Measurements from ENCODE around the gene OFD1. TPM values are rescaled to one million over a fixed set of nuclear protein-coding genes. Genes with fewer than 3 reads are reported as not detected.
"Not testable (repeated sequence)": the region's sequence is repeated elsewhere in the genome, so short reads cannot be mapped to it uniquely, and the experiment has no call there.

Gene OFD1
- total RNA-seq, 1 donor from 2014 or later = 46.6 TPM

DNA sequence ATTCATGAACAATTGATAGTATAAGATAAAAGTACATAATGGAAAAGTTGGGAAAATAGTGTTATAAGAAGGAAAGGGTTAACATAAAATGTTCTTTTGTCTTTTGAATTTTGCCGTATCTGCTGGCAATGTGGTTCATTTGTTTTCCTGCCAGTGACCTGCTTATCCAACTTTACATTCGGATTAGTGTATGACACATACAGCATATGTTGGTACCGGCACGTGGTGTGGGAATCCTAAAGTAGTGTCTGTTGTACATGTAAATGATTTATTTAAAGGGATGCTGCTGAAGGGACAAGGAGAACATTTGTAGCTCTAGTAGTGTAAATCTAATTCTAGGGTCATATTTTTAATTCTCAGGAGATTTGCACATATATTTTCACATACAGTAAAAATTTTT, 34.2 kb upstream of the OFD1 start:
- ATAC-seq = no peak
- DNase-seq (ENCODE audit: low spot score) = no peak
- intact Hi-C loops (cut with DNase I) = no loop called here

DNA sequence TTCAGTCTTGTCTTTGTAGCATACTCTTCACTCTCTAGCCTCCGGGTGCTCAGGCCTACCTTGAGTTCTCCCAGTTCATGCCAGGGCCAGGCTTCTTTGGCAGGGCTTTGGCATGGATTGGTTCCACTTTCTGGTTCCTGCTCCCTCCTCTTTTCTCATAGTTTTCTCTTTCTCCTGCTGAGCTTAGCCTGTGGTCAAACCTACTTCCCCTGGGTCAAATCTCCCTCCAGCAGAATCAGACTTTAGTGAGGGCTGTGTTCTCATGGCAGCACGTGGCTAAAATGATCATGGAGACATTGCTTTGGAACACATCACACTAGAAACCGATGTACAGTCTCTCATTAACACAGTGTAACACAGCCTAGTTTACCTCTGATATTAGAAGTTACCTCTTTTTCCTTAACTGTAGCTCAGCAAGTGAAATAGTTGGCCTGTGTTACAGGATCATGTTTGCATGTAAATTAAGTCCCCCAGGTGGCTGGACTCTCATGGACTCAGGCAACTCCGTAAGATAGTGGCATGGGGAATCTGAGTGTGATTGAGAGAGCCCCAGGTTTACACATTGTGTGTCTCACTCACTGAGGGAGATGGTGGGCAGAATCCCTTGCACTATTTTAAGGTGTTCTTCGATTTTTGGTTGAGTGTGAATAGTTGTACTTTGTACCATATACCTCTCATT, 32.3 kb upstream of the OFD1 start:
- intact Hi-C loops (cut with DNase I) = no loop called here
- no peak for ATAC-seq
- DNase-seq (ENCODE audit: low spot score) = no peak

DNA sequence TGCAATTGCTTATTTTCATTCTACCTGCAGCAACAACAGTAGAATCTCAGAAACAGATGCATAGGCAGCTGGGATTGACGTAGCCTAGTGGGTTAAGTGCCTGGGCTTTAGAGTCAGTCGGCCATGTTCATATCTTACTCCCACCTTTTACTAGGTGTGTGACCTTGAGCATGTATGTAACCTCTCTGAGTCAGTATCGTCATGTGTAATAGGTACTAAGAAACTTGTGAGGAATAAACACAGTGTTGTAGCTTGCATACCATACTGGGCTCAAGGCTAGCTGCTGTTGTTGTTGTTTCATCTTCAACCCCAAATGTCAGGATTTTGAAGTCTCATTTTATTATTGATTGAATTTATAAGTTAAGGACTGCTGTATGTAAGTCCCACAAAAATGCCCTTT, 31.4 kb upstream of the OFD1 start:
- DNase-seq (ENCODE audit: low spot score) (no peak), ATAC-seq (no peak)
- intact Hi-C loops (cut with DNase I) = no loop called here

DNA sequence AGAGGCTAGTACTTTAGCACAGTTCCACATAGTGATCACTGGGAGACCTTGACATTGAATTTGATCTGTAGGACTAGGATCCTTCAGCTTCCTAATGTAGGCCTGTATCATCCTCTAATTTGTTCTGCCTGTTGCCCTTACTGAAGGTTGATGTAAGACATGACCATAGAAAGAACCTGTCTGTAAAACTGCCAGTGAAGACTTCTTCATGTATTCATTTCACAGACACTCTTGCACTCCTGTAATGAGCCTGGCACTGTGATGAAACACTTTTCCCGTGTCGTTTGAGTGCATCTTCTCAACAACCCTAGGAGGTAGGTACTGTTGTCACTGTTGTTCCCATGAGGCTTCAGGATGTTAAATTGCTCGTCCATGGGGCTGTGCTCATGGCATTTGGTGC, 31.0 kb upstream of the OFD1 start:
- intact Hi-C loops (cut with DNase I) = no loop called here
- ATAC-seq (no peak), DNase-seq (ENCODE audit: low spot score) (no peak)

DNA sequence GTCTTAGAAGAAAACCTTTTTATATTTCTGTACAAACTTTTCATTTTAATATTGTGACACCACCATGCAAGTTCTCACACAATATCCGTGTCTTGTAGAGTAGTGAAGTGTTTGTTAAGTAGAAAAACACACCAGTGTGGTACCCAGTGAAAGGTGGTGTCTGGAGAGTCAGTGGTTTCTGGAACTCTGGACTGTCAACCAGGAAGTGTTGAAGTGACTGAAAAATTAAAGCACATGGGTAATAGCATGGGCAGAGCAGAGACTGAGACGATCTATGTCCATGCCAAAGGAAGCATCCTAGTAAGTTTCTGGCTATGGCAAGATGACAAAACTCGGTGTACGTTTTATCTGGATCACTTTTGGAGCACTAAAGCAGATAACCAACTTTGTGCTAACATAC, 23.4 kb upstream of the OFD1 start:
- no peak for ATAC-seq
- intact Hi-C loops (cut with DNase I) = no loop called here
- DNase-seq (ENCODE audit: low spot score) = no peak

DNA sequence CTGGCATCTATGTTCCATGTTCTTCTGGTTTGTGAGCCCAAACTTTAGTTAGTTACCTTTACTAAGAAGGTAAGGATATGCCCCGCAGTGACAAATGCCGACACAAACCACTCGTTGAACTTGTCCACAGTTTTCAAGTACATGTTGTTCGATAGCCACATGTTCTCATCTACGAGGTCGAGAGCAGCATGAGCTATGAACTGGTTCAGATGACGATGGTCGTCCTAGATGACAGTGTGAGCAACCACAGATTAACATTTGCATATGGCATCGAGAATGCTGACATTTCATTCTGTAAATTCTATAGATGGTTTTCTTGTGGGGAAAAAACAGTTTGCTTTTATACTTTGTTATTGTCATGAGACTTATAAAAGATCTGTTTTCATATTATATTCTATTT, 18.1 kb upstream of the OFD1 start:
- ATAC-seq (no peak), DNase-seq (ENCODE audit: low spot score) (no peak)
- intact Hi-C loops (cut with DNase I) = no loop called here

DNA sequence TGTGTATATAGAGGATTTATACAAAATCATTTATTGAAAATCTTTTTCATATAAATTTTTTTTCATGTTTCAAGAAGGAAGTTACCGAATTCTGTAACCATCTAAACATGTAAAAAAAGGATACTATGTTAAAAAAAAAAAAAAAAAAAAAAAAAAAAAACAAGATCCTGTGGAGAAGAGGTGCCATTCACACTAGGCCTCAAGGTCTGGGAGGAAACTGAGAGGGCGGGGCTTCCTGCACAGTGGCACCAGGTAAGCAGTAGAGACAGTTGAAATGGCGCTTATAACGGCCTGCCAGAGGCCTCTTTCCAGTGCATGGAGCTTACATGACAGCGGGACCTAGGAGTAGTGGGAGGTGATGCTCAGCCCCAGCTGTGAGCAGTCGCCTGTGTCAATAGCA, 17.6 kb upstream of the OFD1 start:
- intact Hi-C loops (cut with DNase I) = no loop called here
- DNase-seq (ENCODE audit: low spot score) = no peak
- no peak for ATAC-seq

DNA sequence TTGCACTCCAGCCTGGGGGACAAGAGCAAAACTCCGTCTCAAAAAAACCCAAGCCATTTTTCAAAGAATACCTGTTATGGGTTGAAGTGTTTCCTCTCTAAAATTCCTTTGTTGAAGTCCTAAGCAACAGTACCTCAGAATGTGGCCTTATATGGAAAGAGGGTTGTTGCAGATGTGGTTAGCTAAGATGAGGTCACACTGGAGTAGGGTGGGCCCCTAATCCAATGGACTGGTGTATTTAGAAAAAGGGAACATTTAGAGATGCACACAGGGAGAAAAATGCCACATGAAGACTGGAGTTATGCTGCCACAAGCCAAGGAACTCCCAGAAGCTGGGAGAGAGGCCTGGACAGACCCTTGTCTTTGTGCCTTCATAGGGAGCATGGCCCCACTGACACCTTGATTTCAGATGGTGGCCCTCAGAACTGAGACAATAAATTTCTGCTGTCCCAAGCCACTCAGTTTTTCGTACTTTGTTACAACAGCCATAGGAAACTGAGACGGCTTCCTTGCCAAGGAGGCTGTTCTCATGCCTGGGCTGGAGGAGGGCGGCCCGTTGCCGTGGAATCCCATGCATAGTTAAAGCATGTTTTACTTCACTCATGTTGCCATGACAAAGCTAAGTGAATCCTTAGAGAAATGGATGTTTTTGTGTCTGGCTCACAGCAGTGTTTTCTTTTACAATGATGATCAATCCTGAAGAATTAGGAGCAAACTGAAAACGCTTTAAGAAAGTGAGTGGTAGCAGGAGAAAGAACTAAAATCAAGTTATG, 16.7 kb upstream of the OFD1 start:
- ATAC-seq = peak; percentile 78
- DNase-seq (ENCODE audit: low spot score) = no peak
- intact Hi-C loops (cut with DNase I) = no loop called here

DNA sequence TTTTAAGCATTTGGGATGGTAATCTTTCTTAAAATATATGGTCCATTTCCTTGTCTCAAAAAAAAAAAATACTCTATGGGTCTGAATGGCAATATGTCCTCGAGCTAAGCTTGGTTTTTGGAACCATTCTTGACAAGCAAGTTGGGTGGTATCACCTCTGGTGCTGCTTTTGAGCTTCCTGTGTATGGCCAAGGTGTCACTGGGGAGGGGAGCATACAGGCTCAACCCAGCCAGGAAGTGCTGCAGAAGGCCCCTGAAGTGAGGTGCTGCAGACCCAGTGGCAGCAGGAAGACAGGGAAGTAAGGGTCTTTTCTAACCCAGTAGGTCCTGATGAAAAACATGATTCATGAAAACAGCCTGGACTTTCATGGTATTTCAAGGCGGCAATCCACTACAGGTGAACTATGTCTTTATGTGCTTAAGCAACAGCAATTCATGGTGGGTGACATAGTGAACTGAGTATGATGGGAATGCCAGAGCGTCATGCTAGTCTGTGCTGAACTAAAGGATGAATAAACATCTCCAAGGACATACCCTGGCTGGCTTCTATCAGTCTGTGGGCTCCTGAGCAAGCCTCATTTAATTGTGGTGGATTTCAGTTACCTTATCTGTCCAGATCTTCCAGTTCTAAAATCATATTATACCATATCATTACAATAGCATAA, 15.2 kb upstream of the OFD1 start:
- ATAC-seq = no peak
- intact Hi-C loops (cut with DNase I) = no loop called here
- no peak for DNase-seq (ENCODE audit: low spot score)

DNA sequence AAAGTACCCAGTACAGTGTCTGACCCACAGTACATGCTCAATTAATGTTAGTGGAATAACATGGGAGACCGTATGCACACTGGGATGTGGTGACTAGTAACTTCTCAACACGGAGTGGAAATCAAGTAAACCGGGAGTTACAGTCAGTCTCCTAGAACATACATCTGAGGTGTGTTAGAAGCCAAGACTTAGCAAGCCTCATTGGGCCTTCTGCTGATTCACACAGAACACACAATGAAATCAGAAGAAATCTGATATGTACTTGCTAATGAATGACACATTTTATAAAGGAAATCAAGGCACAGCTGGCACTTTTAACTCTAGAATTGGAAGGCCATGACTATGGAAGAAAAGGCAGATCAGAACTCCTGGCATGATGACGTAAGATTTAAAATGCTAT, 13.2 kb upstream of the OFD1 start:
- no peak for ATAC-seq
- DNase-seq (ENCODE audit: low spot score) = no peak
- intact Hi-C loops (cut with DNase I) = no loop called here

DNA sequence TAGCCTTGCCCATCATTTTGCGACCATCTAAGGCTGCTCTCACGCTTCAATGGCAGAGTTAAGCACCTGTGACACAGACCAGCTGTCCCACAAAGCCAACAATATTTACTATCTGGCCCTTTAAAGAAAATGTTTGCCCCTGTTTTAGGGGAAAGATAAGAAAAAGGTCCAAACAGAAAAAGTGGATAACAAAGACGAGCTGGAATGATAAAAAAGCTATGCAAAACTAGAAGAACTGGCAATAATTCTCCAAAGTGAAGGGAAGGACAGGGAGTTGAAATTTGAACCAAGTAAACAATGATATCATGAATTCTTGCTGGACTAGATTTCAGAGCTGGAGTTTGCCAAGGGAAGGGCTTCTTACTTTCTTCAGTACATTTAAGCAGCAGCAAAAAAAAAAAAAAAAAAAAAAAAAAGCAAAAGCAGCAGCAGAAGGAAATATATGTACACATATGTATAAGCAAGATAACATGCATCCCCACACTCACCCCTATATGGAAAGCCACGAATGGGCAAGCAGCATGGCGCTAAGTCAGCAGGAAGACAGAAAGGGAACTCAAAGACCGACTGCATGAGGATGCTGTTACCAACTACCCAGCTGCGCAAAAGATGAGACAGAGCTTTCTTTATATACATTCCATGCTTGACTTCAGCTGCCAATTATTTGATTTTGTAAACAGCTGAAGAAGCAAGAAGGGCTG, 12.6 kb upstream of the OFD1 start:
- ATAC-seq (no peak), DNase-seq (ENCODE audit: low spot score) (no peak)
- intact Hi-C loops (cut with DNase I) = no loop called here

DNA sequence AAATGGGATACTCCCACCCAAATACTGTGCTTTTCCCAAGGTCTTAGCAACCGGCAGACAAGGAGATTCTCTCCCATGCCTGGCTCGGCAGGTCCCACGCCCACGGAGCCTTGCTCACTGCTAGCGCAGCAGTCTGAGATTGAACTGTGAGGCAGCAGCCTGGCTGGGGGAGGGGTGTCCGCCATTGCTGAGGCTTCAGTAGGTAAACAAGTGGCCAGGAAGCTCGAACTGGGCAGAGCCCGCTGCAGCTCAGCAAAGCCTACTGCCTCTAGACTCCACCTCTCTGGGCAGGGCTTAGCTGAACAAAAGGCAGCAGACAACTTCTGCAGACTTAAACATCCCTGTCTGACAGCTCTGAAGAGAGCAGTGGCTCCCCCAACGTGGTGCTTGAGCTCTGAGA, 9.7 kb upstream of the OFD1 start:
- DNase-seq (ENCODE audit: low spot score); ATAC-seq; intact Hi-C loops (cut with DNase I): not testable (repeated sequence)

DNA sequence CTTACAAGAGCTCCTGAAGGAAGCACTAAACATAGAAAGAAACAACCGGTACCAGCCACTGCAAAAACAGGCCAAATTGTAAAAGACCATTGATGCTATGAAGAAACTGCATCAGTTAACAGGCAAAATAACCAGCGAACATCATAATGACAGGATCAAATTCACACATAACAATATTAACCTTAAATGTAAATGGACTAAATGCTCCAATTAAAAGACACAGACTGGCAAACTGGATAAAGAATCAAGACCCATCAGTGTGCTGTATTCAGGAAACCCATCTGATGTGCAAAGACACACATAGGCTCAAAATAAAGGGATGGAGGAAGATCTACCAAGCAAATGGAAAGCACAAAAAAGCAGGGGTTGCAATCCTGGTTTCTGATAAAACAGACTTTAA, 8.0 kb upstream of the OFD1 start:
- intact Hi-C loops (cut with DNase I); DNase-seq (ENCODE audit: low spot score); ATAC-seq: not testable (repeated sequence)

DNA sequence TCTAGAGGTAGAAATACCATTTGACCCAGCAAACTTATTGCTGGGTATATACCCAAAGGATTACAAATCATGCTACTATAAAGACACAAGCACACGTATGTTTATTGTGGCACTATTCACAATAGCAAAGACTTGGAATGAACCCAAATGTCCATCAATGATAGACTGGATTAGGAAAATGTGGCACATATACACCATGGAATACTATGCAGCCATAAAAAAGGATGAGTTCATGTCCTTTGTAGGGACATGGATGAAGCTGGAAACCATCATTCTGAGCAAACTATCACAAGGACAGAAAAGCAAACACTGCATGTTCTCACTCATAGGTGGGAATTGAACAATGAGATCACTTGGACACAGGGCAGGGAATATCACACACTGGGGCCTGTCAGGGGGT, 4.0 kb upstream of the OFD1 start:
- intact Hi-C loops (cut with DNase I); DNase-seq (ENCODE audit: low spot score); ATAC-seq: not testable (repeated sequence)

DNA sequence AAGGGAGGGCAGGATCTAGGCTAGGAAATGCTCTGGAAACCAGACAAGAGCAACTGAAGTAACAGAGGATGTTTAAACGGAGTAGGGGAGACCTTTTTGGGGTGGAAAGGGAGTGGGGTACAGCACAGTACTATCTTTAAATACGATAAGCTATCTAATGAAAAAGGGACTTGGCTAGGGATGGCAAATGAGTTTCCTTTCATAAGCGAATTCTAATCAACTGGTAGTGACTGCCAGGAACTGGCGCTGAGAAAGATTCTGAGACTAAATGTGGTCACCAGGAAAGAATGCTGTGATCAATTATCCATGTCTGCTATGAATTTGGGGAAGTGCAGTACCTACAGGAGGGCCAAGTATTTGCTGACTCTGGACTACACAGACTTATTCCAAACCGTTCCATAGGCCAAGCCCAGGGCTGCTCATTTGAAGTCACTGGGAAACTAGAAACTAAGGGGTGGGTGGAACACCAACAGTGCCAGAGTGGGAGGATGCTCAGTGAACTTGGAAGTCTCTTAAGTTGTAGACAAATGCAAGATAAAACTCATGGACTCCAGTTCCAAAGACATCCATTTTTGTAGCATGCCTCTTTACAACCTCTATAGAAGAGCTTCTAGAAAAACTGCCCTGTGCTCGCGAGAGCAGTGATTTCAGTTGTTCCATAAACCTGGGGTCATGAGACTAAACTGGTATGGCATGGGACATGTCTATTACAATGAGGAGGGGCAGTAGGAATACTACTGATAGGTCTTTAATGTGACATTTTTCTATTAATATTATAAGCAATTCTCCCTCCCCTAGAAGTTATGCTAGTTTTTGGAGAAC, 2.1 kb upstream of the OFD1 start:
- DNase-seq (ENCODE audit: low spot score) (no peak), ATAC-seq (no peak)
- intact Hi-C loops (cut with DNase I) = no loop called here

DNA sequence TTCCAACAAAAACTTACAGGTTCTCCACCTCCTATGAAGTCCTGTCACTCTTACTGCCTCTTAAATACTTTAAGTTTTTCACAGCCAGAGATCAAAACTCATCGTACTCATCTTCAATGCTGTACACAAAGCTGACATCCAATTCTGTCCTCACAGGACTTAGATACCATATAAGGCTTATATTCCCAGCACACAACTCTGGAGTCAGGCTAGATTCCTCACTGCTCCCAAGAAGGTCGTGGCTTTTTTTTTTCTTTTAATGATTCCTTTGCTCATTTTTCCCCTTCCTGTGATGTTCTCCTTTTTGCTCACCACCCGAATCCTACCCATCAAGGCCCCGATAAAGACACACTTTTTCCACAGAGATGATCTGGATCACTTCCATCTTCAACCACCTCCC, 1.0 kb upstream of the OFD1 start:
- intact Hi-C loops (cut with DNase I) = no loop called here
- DNase-seq (ENCODE audit: low spot score) = no peak
- ATAC-seq = no peak

DNA sequence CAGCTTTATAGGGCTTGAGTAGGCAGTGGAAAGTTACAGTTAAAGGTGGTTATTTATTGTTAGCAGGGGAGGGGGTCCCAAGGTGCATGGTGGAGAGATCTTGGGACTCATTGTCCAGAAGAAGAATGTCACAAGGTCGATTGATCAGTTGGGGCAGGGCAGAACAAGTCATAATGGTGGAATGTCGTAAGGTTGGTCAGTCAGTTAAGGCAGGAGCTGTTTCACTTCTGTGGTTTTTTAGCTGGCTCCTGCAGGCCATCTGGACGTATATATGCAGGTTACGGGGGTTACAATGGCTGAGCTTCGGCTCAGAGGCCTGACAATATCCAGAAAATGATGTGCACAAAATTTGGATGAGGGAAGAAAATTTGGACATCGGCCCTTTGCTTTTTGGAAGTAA, 7.1 kb downstream of the OFD1 start:
- no peak for DNase-seq (ENCODE audit: low spot score)
- intact Hi-C loops (cut with DNase I) = no loop called here
- no peak for ATAC-seq

DNA sequence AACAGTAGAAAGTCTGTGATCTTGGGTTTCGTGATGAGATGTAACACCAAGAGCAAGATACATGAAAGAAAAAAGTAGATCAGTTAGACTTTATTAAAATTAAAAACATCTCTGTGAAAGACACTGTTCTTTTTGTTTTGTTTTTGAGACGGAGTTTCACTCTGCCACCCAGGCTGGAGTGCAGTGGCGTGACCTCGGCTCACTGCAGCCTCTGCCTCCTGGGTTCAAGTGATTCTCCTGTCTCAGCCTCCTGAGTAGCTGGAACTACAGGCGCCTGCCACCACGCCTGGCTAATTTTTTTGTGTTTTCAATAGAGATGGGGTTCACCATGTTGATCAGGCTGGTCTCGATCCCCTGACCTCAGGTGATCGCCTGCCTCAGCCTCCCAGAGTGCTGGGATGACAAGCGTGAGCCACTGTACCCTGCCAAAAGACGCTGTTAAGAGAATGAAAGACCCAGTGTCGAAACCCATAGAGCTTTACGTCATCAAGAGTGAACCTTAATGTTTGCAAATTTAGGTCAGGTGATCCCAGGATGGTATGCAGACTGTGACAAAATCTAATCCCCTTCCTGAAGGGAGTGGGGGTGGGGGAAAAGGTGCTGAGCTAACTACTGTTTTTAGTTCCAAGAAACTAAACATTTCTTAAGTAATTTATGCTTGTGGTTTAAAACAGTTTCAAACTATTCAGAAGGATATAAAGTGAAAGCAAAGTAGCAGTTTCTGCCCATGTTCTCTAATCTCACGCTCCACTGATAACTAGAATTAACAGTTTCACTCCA, 8.0 kb downstream of the OFD1 start:
- no peak for DNase-seq (ENCODE audit: low spot score)
- ATAC-seq = no peak
- intact Hi-C loops (cut with DNase I) = no loop called here

All from sciatic nerve (tissue), 2 donors.